GM18909 (cell line): ENCODE measurements around the gene PARM1.

Experiments used
- ATAC-seq: cut with Tn5 transposase; IDR thresholded peaks from one replicate; pipeline ENCODE4 v1.9.1; 2021; ENCODE audit warnings: mild to moderate bottlenecking; ENCODE audit not compliant: unreplicated experiment, poor library complexity

The PARM1 gene

DNA sequence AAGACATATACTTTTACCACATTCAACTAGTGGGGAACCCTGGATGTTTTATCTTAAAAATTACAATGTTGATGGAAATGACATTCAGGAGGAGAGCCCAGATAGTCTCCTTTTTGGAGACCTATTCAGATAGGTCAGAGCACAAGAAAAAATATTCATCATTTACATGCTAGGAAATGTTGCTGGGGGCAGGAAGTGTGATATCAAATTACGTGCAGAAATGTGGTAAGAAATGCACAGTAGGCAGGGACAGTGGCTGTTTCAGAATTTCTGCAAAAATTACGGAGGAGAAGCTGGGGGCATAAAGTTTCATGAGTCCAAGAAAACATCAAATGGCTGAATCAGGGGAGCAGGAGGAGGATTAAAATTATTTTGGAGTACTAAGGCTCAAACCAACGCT, 8.2 kb downstream of the PARM1 start:
- no peak for ATAC-seq

- ATAC-seq = no peak
Observed at GRCh38 chr4:74942251-74942917, 9.5 kb downstream of the PARM1 start.

DNA sequence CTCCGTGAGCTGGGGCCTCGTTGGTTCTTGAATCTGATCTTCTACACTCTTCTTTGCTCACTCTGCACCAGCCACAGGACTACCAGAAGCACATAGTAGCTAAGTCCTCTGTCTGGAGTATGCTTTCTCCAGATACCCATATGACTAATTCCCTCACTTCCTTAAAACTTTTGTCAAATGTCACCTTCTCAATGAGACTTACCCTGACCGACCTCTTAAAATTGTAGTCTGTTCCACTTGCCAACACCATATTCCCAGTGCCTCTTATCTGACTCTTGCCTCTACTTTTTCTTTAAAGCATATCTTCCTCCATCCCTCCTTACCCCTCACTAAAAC, 10.0 kb downstream of the PARM1 start:
- ATAC-seq = no peak

DNA sequence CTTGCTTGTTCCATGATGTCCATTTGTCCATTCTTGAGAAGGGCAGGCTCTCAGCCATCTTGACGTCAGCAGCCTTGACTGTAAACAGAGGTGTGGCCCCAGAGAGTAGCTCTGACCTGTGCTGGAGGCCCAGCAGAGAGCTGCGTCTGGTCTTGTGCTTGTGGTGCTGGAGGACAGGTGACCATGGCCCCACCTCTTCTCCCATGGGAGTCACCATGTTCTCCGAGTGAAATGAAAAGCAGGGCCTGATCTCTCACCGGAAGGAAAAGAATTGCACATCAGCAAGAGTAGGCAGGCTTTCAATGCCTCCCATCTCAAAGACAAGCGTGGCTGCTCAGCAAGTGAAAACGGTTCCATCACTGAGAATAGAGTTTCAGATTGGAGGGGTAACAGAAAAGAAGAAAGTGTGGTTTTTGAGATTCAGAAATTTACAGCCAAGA, 11.5 kb downstream of the PARM1 start:
- no peak for ATAC-seq

DNA sequence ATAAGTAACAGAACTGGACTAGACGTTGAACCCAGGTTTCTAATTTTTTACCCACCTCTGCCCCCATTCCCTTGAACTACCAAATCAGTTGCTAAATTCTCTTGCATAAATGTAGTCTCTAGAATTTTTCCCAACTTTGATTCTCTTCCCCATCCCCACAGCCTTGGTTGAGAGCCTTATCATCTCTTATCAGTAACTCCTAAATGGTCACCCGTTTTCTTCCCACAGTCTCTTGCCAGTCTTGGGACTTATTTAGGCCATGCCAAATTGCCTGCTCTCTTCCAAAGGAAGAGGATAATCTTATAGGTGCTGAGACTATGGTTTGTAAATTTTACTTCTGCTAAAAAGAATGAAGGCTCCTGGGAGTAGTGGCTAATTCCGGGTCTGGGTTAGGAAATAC, 13.3 kb downstream of the PARM1 start:
- ATAC-seq = no peak

DNA sequence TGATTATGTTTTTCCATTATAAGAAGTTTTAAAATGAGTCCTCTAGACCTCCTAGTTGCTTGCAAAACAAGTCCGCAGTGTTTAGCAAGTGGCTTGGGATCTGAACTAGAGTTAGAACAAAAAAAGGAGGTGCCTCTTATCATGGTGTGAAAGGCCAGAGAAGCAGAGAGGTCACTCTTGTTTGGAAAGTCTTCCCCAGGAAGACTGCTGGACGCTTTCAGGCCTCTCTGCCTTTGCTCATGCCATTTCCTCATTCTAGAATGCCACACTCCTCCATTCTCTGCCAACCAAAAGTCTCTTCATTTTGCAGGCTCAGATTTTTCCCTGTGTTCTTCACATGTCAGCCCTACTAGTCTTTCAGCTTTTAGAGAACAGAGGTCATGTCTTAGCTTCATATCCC, 14.9 kb downstream of the PARM1 start:
- no peak for ATAC-seq

GRCh38 chr4:74948236-74948635, 15.3 kb downstream of the PARM1 start:
- no peak for ATAC-seq

- ATAC-seq = no peak
Observed at GRCh38 chr4:74950200-74950599, 17.3 kb downstream of the PARM1 start.

- ATAC-seq = no peak
Observed at GRCh38 chr4:74950882-74951281, 18.0 kb downstream of the PARM1 start.

- no peak for ATAC-seq
Observed at GRCh38 chr4:74953647-74954046, 20.7 kb downstream of the PARM1 start.

GRCh38 chr4:74958881-74959280, 26.0 kb downstream of the PARM1 start:
- no peak for ATAC-seq

GRCh38 chr4:74961230-74961629, 28.3 kb downstream of the PARM1 start:
- ATAC-seq = no peak

DNA sequence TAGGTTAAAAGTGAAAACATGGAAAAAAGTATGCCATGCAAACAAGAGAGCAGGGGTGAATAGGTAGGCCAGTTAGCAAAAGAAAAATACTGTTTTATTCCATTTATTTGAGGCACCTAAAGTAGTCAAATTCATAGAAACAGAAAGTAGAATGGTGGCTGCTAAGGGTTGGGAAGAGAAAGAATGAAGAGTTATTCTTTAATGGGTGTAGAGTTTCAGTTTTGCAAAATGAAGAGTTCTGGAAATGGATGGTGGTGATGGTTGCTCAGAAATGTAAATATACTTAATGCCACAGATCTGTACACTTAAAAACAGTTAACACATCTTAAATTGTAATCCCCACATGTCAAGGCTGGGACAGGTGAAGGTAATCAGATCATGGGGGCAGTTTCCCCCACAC, 29.7 kb downstream of the PARM1 start:
- ATAC-seq = peak; percentile 64

- ATAC-seq = no peak
Observed at GRCh38 chr4:74964311-74964710, 31.4 kb downstream of the PARM1 start.

- ATAC-seq = no peak
Observed at GRCh38 chr4:74967324-74967723, 34.4 kb downstream of the PARM1 start.

DNA sequence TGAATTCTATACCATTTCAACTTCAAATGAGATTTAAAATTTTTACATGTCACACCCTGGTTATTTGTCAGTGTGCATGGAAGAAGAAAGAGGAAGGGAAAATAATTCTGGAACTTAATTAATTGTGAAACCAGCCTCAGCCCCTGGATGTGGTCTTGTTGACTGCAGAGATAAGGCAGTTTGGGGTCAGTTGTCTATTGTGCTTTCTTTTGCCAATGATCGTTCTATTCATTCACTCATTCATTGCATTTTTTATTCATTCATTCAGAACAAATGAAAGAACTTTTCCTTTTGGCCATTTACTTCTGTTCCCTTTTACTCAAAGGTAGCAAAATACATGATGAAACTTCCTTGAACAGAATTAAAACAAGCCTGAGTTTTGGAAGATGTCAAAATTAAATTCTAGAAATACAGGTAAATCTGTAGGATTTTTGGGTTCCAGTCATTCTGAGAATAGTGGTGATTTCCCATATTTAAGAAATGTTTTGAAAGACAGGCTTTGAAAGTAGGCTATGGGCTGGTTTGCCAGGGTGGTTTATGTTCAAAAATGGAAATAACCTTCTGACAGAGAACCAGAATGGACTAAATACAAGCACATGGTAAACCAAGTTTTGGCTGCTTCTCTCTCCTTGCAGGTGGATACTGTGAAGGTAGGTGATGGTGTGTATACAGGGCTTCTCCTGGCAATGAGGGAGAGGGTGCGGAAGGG, 35.7 kb downstream of the PARM1 start:
- ATAC-seq = peak; percentile 68

DNA sequence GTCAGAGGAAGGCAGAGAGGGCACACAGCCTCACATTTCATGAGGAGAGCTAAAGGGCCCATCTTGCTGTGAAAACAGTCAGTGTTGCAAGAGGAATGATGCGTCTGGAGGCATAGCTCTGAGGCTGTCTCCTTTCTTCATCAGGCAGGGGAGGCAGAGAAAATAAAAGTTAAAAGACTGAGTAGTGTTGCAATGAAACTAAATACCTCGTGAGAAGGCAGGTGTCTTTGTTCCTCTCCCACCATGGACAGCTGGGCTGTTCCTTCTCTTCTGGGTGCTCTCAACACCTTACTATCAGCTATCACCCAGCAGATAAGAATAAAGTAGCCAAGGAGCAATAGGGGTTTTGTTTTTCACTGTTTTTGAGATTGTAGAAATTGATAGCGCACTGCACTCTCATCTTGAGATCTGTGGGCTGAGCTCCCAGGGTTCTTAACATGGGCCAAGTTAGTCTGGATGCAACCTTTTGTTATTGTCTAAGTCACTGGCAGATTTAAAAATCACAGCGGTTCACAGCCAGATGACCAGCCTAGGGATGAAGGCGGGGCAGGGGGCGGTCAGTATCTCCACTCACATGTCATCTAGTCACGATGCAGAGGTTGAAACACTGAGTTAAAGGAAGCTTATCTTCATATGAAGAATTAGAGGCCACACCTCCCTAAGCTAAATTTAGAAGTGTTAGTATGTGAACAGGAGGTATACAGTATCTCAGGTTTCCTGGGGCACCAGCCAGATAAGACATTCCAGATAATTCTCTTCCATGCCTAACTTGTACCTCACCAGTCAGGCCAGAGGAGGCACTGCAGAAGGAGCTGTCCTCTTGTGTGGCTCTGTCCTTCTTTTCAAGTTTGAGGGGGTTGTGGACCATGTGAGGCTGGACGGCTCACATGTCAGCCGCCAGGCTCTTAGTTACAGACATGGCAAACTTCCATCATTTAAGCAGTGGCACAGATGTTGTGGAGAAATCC, 36.9 kb downstream of the PARM1 start:
- no peak for ATAC-seq

- no peak for ATAC-seq
Observed at GRCh38 chr4:74970577-74970976, 37.7 kb downstream of the PARM1 start.

DNA sequence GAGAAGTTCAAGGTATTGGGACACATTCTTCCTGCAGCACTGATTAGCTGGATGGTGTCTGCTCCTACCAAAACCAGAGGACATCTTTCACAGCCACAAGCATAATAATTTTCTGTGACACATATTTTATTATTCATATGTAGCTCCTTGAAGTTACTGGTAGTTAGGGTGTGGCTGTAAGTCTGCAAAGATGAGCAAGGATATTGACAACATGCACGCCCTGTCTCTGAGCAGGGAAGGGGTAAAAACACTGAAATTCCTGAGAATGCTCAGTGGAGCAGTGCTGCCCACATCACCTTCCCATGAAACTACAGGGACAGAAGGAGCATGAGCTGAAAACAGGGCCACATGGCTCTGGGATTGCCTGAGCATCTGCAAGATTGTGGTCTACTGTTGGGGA, 38.9 kb downstream of the PARM1 start:
- no peak for ATAC-seq

DNA sequence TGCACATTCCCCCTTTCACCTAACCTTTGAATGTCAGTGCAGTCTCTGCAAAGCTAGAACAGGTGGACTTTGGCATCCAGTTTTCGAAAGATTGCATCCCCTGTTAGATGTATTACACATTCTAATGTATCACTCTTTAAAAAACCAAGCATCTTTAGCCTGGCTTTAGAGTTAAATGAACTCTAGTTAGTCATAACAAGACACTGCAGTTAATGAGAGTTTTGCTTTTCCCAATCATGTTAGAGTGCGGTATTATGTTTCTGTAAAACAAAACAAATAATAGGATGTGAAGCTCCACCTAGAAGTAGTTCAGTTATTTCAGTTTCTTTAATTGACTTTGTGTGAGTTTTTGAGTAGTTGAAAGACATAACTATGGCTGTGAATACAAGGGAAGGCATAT, 42.2 kb downstream of the PARM1 start:
- ATAC-seq = no peak
